ENCODE data around the gene SYNM. TPM values are rescaled to one million over a fixed set of nuclear protein-coding genes. Genes with fewer than 3 reads are reported as not detected.

Gene SYNM
- total RNA-seq, 1 experiment from 2014 or later, result 6.1 TPM

- no peaks in the 10 kb centered on the region for H3K27me3 ChIP-seq (replicated peaks; ENCODE audit: control insufficient read depth, insufficient read depth, low read length)
- H3K4me3 ChIP-seq (ENCODE audit: low read depth, low read length), result no peak overlapping the region
- no peak for TF ChIP-seq CTCF (IDR thresholded peaks at IDR 0.05; ENCODE audit: insufficient read depth in 1 of 2, low read depth in 1 of 2, low read length in 1 of 2, severe bottlenecking in 1 of 2, unreplicated experiment in 1 of 2)
- ChIA-PET CTCF (no interaction called here), POLR2A (no interaction called here)
- Mint-ChIP-seq H3K27me3 (ENCODE audit: insufficient read depth, unreplicated experiment) (no peaks in the 10 kb centered on the region), H3K27ac (ENCODE audit: unreplicated experiment) (no peak overlapping the region), H3K36me3 (ENCODE audit: insufficient read depth, unreplicated experiment) (peaks cover 5% of the 10 kb centered on the region), H3K4me3 (ENCODE audit: unreplicated experiment) (no peak overlapping the region), H3K4me1 (ENCODE audit: low read depth, unreplicated experiment) (no peaks in the 10 kb centered on the region), H3K9me3 (ENCODE audit: unreplicated experiment) (no peaks in the 10 kb centered on the region)
- no peaks in the 10 kb centered on the region for H3K36me3 ChIP-seq (ENCODE audit: control insufficient read depth, insufficient read depth, low read length)
- no peak for DNase-seq
- no peaks in the 10 kb centered on the region for H3K9me3 ChIP-seq
- BruUV-seq (replicated peaks), result no TSS peak
- H3K4me1 ChIP-seq, result no peaks in the 10 kb centered on the region
- intact Hi-C loops (cut with micrococcal nuclease; ENCODE audit: unreplicated experiment), result no loop called here
Observed at GRCh38 chr15:99117111-99117510, 12.2 kb downstream of the SYNM start.

GRCh38 chr15:99117563-99118257 is 12.8 kb downstream of the SYNM start:
- ChIA-PET CTCF (no interaction called here), POLR2A (no interaction called here)
- Mint-ChIP-seq H3K27ac (ENCODE audit: unreplicated experiment) (no peak overlapping the region), H3K4me1 (ENCODE audit: low read depth, unreplicated experiment) (no peaks in the 10 kb centered on the region), H3K4me3 (ENCODE audit: unreplicated experiment) (no peak overlapping the region), H3K36me3 (ENCODE audit: insufficient read depth, unreplicated experiment) (peaks cover 5% of the 10 kb centered on the region), H3K9me3 (ENCODE audit: unreplicated experiment) (no peaks in the 10 kb centered on the region), H3K27me3 (ENCODE audit: insufficient read depth, unreplicated experiment) (no peaks in the 10 kb centered on the region)
- no peak for TF ChIP-seq CTCF (IDR thresholded peaks at IDR 0.05; ENCODE audit: insufficient read depth in 1 of 2, low read depth in 1 of 2, low read length in 1 of 2, severe bottlenecking in 1 of 2, unreplicated experiment in 1 of 2)
- no peaks in the 10 kb centered on the region for H3K4me1 ChIP-seq
- intact Hi-C loops (cut with micrococcal nuclease; ENCODE audit: unreplicated experiment), result no loop called here
- no TSS peak for BruUV-seq (replicated peaks)
- no peaks in the 10 kb centered on the region for H3K36me3 ChIP-seq (ENCODE audit: control insufficient read depth, insufficient read depth, low read length)
- H3K27me3 ChIP-seq (replicated peaks; ENCODE audit: control insufficient read depth, insufficient read depth, low read length), result no peaks in the 10 kb centered on the region
- H3K4me3 ChIP-seq (ENCODE audit: low read depth, low read length), result no peak overlapping the region
- no peak for DNase-seq
- no peaks in the 10 kb centered on the region for H3K9me3 ChIP-seq

GRCh38 chr15:99118258-99118632 is 13.4 kb downstream of the SYNM start:
- H3K4me3 Mint-ChIP-seq (ENCODE audit: unreplicated experiment), result no peak overlapping the region
- no peaks in the 10 kb centered on the region for H3K9me3 Mint-ChIP-seq (ENCODE audit: unreplicated experiment)
- Histone ChIP-seq H3K4me1 (no peaks in the 10 kb centered on the region), H3K4me3 (ENCODE audit: low read depth, low read length) (no peak overlapping the region), H3K9me3 (no peaks in the 10 kb centered on the region), H3K27me3 (replicated peaks; ENCODE audit: control insufficient read depth, insufficient read depth, low read length) (no peaks in the 10 kb centered on the region), H3K36me3 (ENCODE audit: control insufficient read depth, insufficient read depth, low read length) (no peaks in the 10 kb centered on the region)
- ChIA-PET POLR2A (no interaction called here), CTCF (no interaction called here)
- TF ChIP-seq CTCF (IDR thresholded peaks at IDR 0.05; ENCODE audit: insufficient read depth in 1 of 2, low read depth in 1 of 2, low read length in 1 of 2, severe bottlenecking in 1 of 2, unreplicated experiment in 1 of 2), result no peak
- H3K4me1 Mint-ChIP-seq (ENCODE audit: low read depth, unreplicated experiment), result no peaks in the 10 kb centered on the region
- no peak for DNase-seq
- no peaks in the 10 kb centered on the region for H3K27me3 Mint-ChIP-seq (ENCODE audit: insufficient read depth, unreplicated experiment)
- BruUV-seq (replicated peaks), result no TSS peak
- peaks cover 5% of the 10 kb centered on the region for H3K36me3 Mint-ChIP-seq (ENCODE audit: insufficient read depth, unreplicated experiment)
- intact Hi-C loops (cut with micrococcal nuclease; ENCODE audit: unreplicated experiment), result no loop called here
- H3K27ac Mint-ChIP-seq (ENCODE audit: unreplicated experiment), result no peak overlapping the region

Data from Caco-2 (cell line).